Endodermal cell (in vitro differentiated cells): Measurements from ENCODE around the gene SNTN. TPM values are rescaled to one million over a fixed set of nuclear protein-coding genes. Genes with fewer than 3 reads are reported as not detected.

Experiments used
- DNase-seq: peaks from one replicate; pipeline ENCODE4 v3.0.0-alpha.2; 2017
- H3K27ac ChIP-seq: 2 replicates; pipeline ENCODE4 v1.5.1; 2013; ENCODE audit warnings: mild to moderate bottlenecking, low read depth, low read length, moderate library complexity
- H3K27me3 ChIP-seq: 2 replicates; pipeline ENCODE4 v1.6.1; 2013; ENCODE audit warnings: mild to moderate bottlenecking, low read length, moderate library complexity; ENCODE audit not compliant: insufficient read depth, control insufficient read depth, poor library complexity, severe bottlenecking
- H3K36me3 ChIP-seq: 2 replicates; pipeline ENCODE4 v1.7.0; 2013; ENCODE audit warnings: mild to moderate bottlenecking, low read length, moderate library complexity; ENCODE audit not compliant: control insufficient read depth, insufficient read depth
- H3K4me1 ChIP-seq: one replicate; pipeline ENCODE4 v1.7.0; 2013; ENCODE audit warnings: low read length; ENCODE audit not compliant: control insufficient read depth, insufficient read depth
- H3K4me3 ChIP-seq: 2 replicates; pipeline ENCODE4 v1.5.1; 2013; ENCODE audit warnings: mild to moderate bottlenecking, low read length, moderate library complexity
- H3K9ac ChIP-seq: 2 replicates; pipeline ENCODE4 v1.6.1; 2013; ENCODE audit warnings: mild to moderate bottlenecking, low read length, moderate library complexity; ENCODE audit not compliant: poor library complexity, severe bottlenecking; ENCODE audit errors: extremely low read depth
- H3K9me3 ChIP-seq: 2 replicates; pipeline ENCODE4 v1.6.1; 2013; ENCODE audit warnings: mild to moderate bottlenecking, low read length, moderate library complexity; ENCODE audit not compliant: control insufficient read depth
- H3K27ac Mint-ChIP-seq: 2 replicates; pipeline ENCODE4 v1.8.0; 2020; ENCODE audit warnings: mixed read lengths
- H3K27me3 Mint-ChIP-seq: 2 replicates; pipeline ENCODE4 v1.8.0; 2021; ENCODE audit warnings: mild to moderate bottlenecking, mixed read lengths; ENCODE audit not compliant: insufficient read depth
- H3K36me3 Mint-ChIP-seq: 2 replicates; pipeline ENCODE4 v1.8.0; 2020; ENCODE audit warnings: low read depth, mixed read lengths
- H3K4me1 Mint-ChIP-seq: 2 replicates; pipeline ENCODE4 v1.8.0; 2020; ENCODE audit warnings: mixed read lengths
- H3K4me3 Mint-ChIP-seq: 2 replicates; pipeline ENCODE4 v1.8.0; 2020; ENCODE audit warnings: mild to moderate bottlenecking, moderate library complexity, mixed read lengths
- H3K9me3 Mint-ChIP-seq: 2 replicates; pipeline ENCODE4 v1.8.0; 2020; ENCODE audit warnings: mild to moderate bottlenecking, mixed read lengths
- CTCF ChIP-seq: fragments of 200-600 bp; sonication (generic); conservative IDR thresholded peaks from 2 replicates; pipeline ENCODE4 v1.5.0; 2021; ENCODE audit warnings: antibody characterized with exemption, mild to moderate bottlenecking
- WGBS, 2 experiments: methylation state at CpG; one replicate each; pipeline versions ENCODE4 v1.1.5 to v1.1.7; 2013; ENCODE audit warnings: missing lambda C conversion rate in 2 of 2, mixed read lengths in 1 of 2; ENCODE audit not compliant: insufficient coverage in 1 of 2, insufficient read length in 1 of 2; 5-methylcytosine and 5-hydroxymethylcytosine counted together
- total RNA-seq, 2 donors: library from RNA; stranded (reverse); fragmentation: NEBNext Ultra II Directional in 1 of 2; extraction: Animal tissue kit (Norgen Biotek cat#: 25700) in 1 of 2; gene quantifications; 2 replicates in 1 of 2; 3 replicates in 1 of 2; pipeline ENCODE4 v1.2.1, GENCODE V29; 2021

Gene SNTN
- total RNA-seq, 2 donors from 2014 or later = 0.40 TPM; not detected in 1

GRCh38 chr3:63709576-63709975, 57.1 kb downstream of the SNTN start:
- Histone ChIP-seq H3K27me3 (no peaks in the 10 kb centered on the region), H3K4me1 (no peaks in the 10 kb centered on the region), H3K9ac (no peak overlapping the region), H3K36me3 (no peaks in the 10 kb centered on the region), H3K9me3 (no peaks in the 10 kb centered on the region), H3K27ac (no peak overlapping the region), H3K4me3 (no peak overlapping the region)
- no peak overlapping the region for H3K27ac Mint-ChIP-seq
- no peaks in the 10 kb centered on the region for H3K36me3 Mint-ChIP-seq
- 95 to 100% methylated on average over 2 to 3 of the region's 3 CpGs for WGBS, 2 experiments
- H3K9me3 Mint-ChIP-seq = no peaks in the 10 kb centered on the region
- H3K4me1 Mint-ChIP-seq = peaks cover 4% of the 10 kb centered on the region
- DNase-seq = no peak
- no peak overlapping the region for H3K4me3 Mint-ChIP-seq
- TF ChIP-seq CTCF = no peak
- H3K27me3 Mint-ChIP-seq = no peaks in the 10 kb centered on the region

Other genes starting within 250 kb of the SNTN start
- not detected for gene C3orf49, start 166.6 kb downstream of the SNTN start, total RNA-seq
- 100 to 1,000 TPM in 1 of 2 donors, 10 to 100 TPM in 1; 91.8 to 103 TPM for gene THOC7, start 211.1 kb downstream of the SNTN start, total RNA-seq
- 10 to 100 TPM; 28.1 to 28.8 TPM for gene ATXN7, start 211.2 kb downstream of the SNTN start, total RNA-seq